Measurements from ENCODE around the gene BAZ2A. TPM values are rescaled to one million over a fixed set of nuclear protein-coding genes. Genes with fewer than 3 reads are reported as not detected.
A peak's percentile ranks its signal among the peaks of the same experiment; 100 is the strongest.

The BAZ2A gene
- total and polyA plus RNA-seq, 2 experiments from 2014 or later, result 109 to 111 TPM

Small RNAs within 50 kb of the gene (small RNA-seq; reads per million reads assigned to genes)
- gene RN7SL809P (ENCODE audit: low replicate concordance) (not detected), gene RNU6-343P (ENCODE audit: low replicate concordance) (not detected), gene SNORD59A (ENCODE audit: low replicate concordance) (2,590 reads per million, percentile 100 among the genes with 10 or more reads in this experiment)

Other genes starting within 250 kb of the BAZ2A start
- gene TIMELESS, start 180.9 kb downstream of the BAZ2A start, total RNA-seq (2014; rRNA removed; shearing (Covaris generic)), result 54.3 and 54.8 TPM in 2 replicates
- 22.7 and 28.7 TPM in 2 replicates for gene TIMELESS, start 180.9 kb downstream of the BAZ2A start, polyA plus RNA-seq (2016; fragmentation: Nextera tagmentation; extraction: Ambion mirVana)
- not detected in 2 replicates for gene MIP, start 175.7 kb downstream of the BAZ2A start, total RNA-seq (2014; rRNA removed; shearing (Covaris generic))
- 0.29 and 0.47 TPM in 2 replicates for gene MIP, start 175.7 kb downstream of the BAZ2A start, polyA plus RNA-seq (2016; fragmentation: Nextera tagmentation; extraction: Ambion mirVana)
- 2.6 and 3.1 TPM in 2 replicates for gene SPRYD4, start 161.7 kb downstream of the BAZ2A start, total RNA-seq (2014; rRNA removed; shearing (Covaris generic))
- 2.1 and 2.3 TPM in 2 replicates for gene SPRYD4, start 161.7 kb downstream of the BAZ2A start, polyA plus RNA-seq (2016; fragmentation: Nextera tagmentation; extraction: Ambion mirVana)
- gene GLS2, start 142.2 kb downstream of the BAZ2A start, total RNA-seq (2014; rRNA removed; shearing (Covaris generic)), result 24.5 and 31.6 TPM in 2 replicates
- gene GLS2, start 142.2 kb downstream of the BAZ2A start, polyA plus RNA-seq (2016; fragmentation: Nextera tagmentation; extraction: Ambion mirVana), result 11.2 and 12.2 TPM in 2 replicates
- 13.1 and 16.8 TPM in 2 replicates for gene RBMS2, start 108.5 kb downstream of the BAZ2A start, total RNA-seq (2014; rRNA removed; shearing (Covaris generic))
- gene RBMS2, start 108.5 kb downstream of the BAZ2A start, polyA plus RNA-seq (2016; fragmentation: Nextera tagmentation; extraction: Ambion mirVana), result 4.3 and 9.2 TPM in 2 replicates
- gene ATP5F1B, start 15.7 kb upstream of the BAZ2A start, total RNA-seq (2014; rRNA removed; shearing (Covaris generic)), result 706 and 763 TPM in 2 replicates
- 956 and 1,001 TPM in 2 replicates for gene ATP5F1B, start 15.7 kb upstream of the BAZ2A start, polyA plus RNA-seq (2016; fragmentation: Nextera tagmentation; extraction: Ambion mirVana)
- gene PTGES3, start 58.0 kb upstream of the BAZ2A start, total RNA-seq (2014; rRNA removed; shearing (Covaris generic)), result 334 and 453 TPM in 2 replicates
- gene PTGES3, start 58.0 kb upstream of the BAZ2A start, polyA plus RNA-seq (2016; fragmentation: Nextera tagmentation; extraction: Ambion mirVana), result 391 and 442 TPM in 2 replicates
- gene NACA, start 95.0 kb upstream of the BAZ2A start, total RNA-seq (2014; rRNA removed; shearing (Covaris generic)), result 1,081 and 1,279 TPM in 2 replicates
- 2,165 and 2,495 TPM in 2 replicates for gene NACA, start 95.0 kb upstream of the BAZ2A start, polyA plus RNA-seq (2016; fragmentation: Nextera tagmentation; extraction: Ambion mirVana)
- gene PRIM1, start 122.0 kb upstream of the BAZ2A start, total RNA-seq (2014; rRNA removed; shearing (Covaris generic)), result 69.9 and 73.9 TPM in 2 replicates
- 65.6 and 67.9 TPM in 2 replicates for gene PRIM1, start 122.0 kb upstream of the BAZ2A start, polyA plus RNA-seq (2016; fragmentation: Nextera tagmentation; extraction: Ambion mirVana)
- 4.3 and 10.3 TPM in 2 replicates for gene HSD17B6, start 133.0 kb upstream of the BAZ2A start, total RNA-seq (2014; rRNA removed; shearing (Covaris generic))
- 2.7 and 5.2 TPM in 2 replicates for gene HSD17B6, start 133.0 kb upstream of the BAZ2A start, polyA plus RNA-seq (2016; fragmentation: Nextera tagmentation; extraction: Ambion mirVana)